ENCODE measurements around the gene APOL2.
A peak's percentile ranks its signal among the peaks of the same experiment; 100 is the strongest.

GRCh38 chr22:36180038-36180880, 59.1 kb downstream of the APOL2 start:
- TF ChIP-seq CTCF (IDR thresholded peaks at IDR 0.05; ENCODE audit: low read length), result peak; percentile 86
- no peak for TF ChIP-seq EZH2 (IDR thresholded peaks at IDR 0.05; ENCODE audit: borderline replicate concordance, low read length)
